ENCODE measurements around the gene CPOX.

- no peak for TF ChIP-seq EZH2 (optimal IDR thresholded peaks at IDR 0.05; ENCODE audit: low read depth, low read length)
- TF ChIP-seq CTCF (IDR thresholded peaks at IDR 0.05; ENCODE audit: low read length) = no peak
Observed at GRCh38 chr3:98530676-98531075, 62.7 kb downstream of the CPOX start.
